DND-41 (cell line): ENCODE results near the gene MAP3K2.

Experiments used
- ATAC-seq: fragments of 200-7000 bp; cut with Tn5 transposase; 3 replicates; pipeline ENCODE4 v1.9.1; 2021; ENCODE audit warnings: low read depth; ENCODE audit not compliant: insufficient read depth
- DNase-seq: peaks from one replicate; pipeline ENCODE4 v3.0.0-alpha.2; 2020
- H2AFZ ChIP-seq: 2 replicates; pipeline ENCODE4 v1.6.0; 2012; ENCODE audit warnings: low read depth, low read length
- H3K27ac ChIP-seq: 2 replicates; pipeline ENCODE4 v1.5.1; 2012; ENCODE audit warnings: low read length, inconsistent platforms
- H3K27me3 ChIP-seq: fragments of 200-600 bp; sonication (generic); 2 replicates; pipeline ENCODE4 v1.6.0; 2012; ENCODE audit warnings: low read length, mild to moderate bottlenecking, inconsistent platforms; ENCODE audit not compliant: insufficient read depth, poor library complexity
- H3K36me3 ChIP-seq: 2 replicates; pipeline ENCODE4 v1.5.1; 2012; ENCODE audit warnings: low read length, inconsistent platforms; ENCODE audit not compliant: insufficient read depth
- H3K4me1 ChIP-seq: 2 replicates; pipeline ENCODE4 v1.5.1; 2012; ENCODE audit warnings: mild to moderate bottlenecking, low read length; ENCODE audit not compliant: insufficient read depth
- H3K4me2 ChIP-seq: 2 replicates; pipeline ENCODE4 v1.6.0; 2012; ENCODE audit warnings: mild to moderate bottlenecking, moderate library complexity, low read length, inconsistent platforms; ENCODE audit not compliant: insufficient read depth
- H3K4me3 ChIP-seq, 2 experiments: fragments of 200-600 bp in 1 of 2; shearing (Covaris generic) in 1 of 2; 2 replicates each; pipeline ENCODE4 v1.5.1; 2012 to 2016; ENCODE audit warnings: inconsistent platforms in 2 of 2, low read length in 2 of 2, mild to moderate bottlenecking in 2 of 2, low read depth in 1 of 2, moderate library complexity in 1 of 2
- H3K79me2 ChIP-seq: 2 replicates; pipeline ENCODE4 v1.6.0; 2012; ENCODE audit warnings: low read length, inconsistent platforms; ENCODE audit not compliant: insufficient read depth
- H3K9ac ChIP-seq: 2 replicates; pipeline ENCODE4 v1.6.0; 2012; ENCODE audit warnings: low read depth, mild to moderate bottlenecking, inconsistent platforms, low read length, moderate library complexity
- H3K9me3 ChIP-seq: 2 replicates; pipeline ENCODE4 v1.5.1; 2012; ENCODE audit warnings: low read length, moderate library complexity, mild to moderate bottlenecking, inconsistent platforms; ENCODE audit not compliant: insufficient read depth, severe bottlenecking
- H4K20me1 ChIP-seq: 2 replicates; pipeline ENCODE4 v1.6.0; 2012; ENCODE audit warnings: low read length; ENCODE audit not compliant: insufficient read depth
- CTCF ChIP-seq: IDR thresholded peaks from 2 replicates; pipeline ENCODE4 v1.5.1; 2012; ENCODE audit warnings: borderline replicate concordance, low read length, moderate library complexity, mild to moderate bottlenecking; ENCODE audit not compliant: poor library complexity, severe bottlenecking; ENCODE audit errors: extremely low read depth
- EZH2 ChIP-seq: IDR thresholded peaks from 3 replicates; pipeline ENCODE4 v1.6.1; 2012; ENCODE audit warnings: borderline replicate concordance, low read depth, mild to moderate bottlenecking, moderate library complexity, low read length, inconsistent platforms; ENCODE audit not compliant: severe bottlenecking

MAP3K2 gene

GRCh38 chr2:127386764-127387654, 766 bp downstream of the MAP3K2 start:
- Histone ChIP-seq H4K20me1 (peaks cover 34% of the 10 kb centered on the region), H3K4me3 (peak overlapping the region; percentile 78 to 82), H2AFZ (peak overlapping the region; percentile 83), H3K27ac (peak overlapping the region; percentile 90), H3K79me2 (peaks cover 55% of the 10 kb centered on the region), H3K9ac (peak overlapping the region; percentile 99), H3K4me1 (peaks cover 41% of the 10 kb centered on the region), H3K9me3 (no peaks in the 10 kb centered on the region), H3K36me3 (peaks cover 8% of the 10 kb centered on the region), H3K4me2 (peak overlapping the region; percentile 74), H3K27me3 (no peaks in the 10 kb centered on the region)
- DNase-seq (peak; percentile 87), ATAC-seq (peak; percentile 84)
- no peak for TF ChIP-seq EZH2
- no peak for TF ChIP-seq CTCF

DNA sequence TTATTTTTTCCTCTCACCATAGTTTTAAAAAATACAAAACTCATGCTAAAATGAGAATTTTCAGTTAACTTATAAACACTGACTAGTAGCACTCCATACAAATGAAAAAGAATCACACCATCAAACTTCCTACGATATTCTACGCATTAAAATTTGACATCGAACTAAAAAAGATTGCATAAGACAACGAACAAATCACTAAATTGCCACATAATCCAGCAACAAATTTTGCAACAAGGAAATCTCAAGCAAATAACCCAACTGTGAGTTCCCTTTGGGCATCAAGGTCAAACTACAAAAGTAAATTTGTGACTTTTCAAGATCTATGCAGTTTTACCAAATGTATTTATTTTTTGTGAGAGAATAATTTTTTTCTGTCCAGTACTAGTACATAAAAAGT, 1.5 kb downstream of the MAP3K2 start:
- no peak overlapping the region; the same call in 1 of the 2 replicates for H3K27ac ChIP-seq
- no peaks in the 10 kb centered on the region for H3K9me3 ChIP-seq
- H3K79me2 ChIP-seq: peaks cover 63% of the 10 kb centered on the region
- no peak overlapping the region for H2AFZ ChIP-seq
- H3K27me3 ChIP-seq: no peaks in the 10 kb centered on the region
- peaks cover 41% of the 10 kb centered on the region for H3K4me1 ChIP-seq
- TF ChIP-seq CTCF (no peak), EZH2 (no peak)
- peak overlapping the region; percentile 61 to 82; a peak in 3 of 4 replicates for H3K4me3 ChIP-seq
- peaks cover 8% of the 10 kb centered on the region for H3K36me3 ChIP-seq
- DNase-seq (no peak), ATAC-seq (no peak)
- peak overlapping the region; percentile 74 for H3K4me2 ChIP-seq
- peaks cover 34% of the 10 kb centered on the region for H4K20me1 ChIP-seq
- H3K9ac ChIP-seq: peak overlapping the region; percentile 99

DNA sequence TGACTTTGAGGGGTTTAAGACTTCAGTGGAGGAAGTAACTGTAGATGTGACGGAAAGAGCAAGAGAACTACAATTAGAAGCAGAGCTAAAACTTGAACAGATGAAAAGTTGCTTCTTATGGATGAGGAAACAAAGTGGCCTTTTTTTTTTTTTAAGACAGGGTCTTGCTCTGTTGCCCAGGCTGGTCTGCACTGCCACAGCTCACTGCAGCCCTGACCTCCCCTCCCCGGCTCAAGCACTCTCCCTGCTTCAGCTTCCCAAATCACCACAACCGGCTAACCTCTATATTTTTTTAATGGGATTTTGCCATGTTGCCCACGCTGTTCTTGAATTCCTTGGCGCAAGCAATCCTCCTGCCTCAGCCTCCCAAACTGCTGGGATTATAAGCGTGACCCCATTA, 3.2 kb downstream of the MAP3K2 start:
- Histone ChIP-seq H3K9ac (no peak overlapping the region), H2AFZ (no peak overlapping the region), H3K4me2 (peak overlapping the region; percentile 19; the same call in 1 of the 2 replicates), H3K4me3 (no peak overlapping the region), H3K79me2 (peaks cover 80% of the 10 kb centered on the region), H3K27me3 (no peaks in the 10 kb centered on the region), H3K4me1 (peaks cover 35% of the 10 kb centered on the region), H4K20me1 (peaks cover 36% of the 10 kb centered on the region), H3K36me3 (peaks cover 8% of the 10 kb centered on the region), H3K9me3 (no peaks in the 10 kb centered on the region), H3K27ac (no peak overlapping the region)
- ATAC-seq (no peak), DNase-seq (no peak)
- no peak for TF ChIP-seq EZH2
- TF ChIP-seq CTCF: no peak
